ENCODE data around the gene MEAF6. TPM values are rescaled to one million over a fixed set of nuclear protein-coding genes. Genes with fewer than 3 reads are reported as not detected.

The MEAF6 gene
- total and polyA plus RNA-seq, 5 donors: 32.7 to 40.1 (median 39.0) TPM

DNA sequence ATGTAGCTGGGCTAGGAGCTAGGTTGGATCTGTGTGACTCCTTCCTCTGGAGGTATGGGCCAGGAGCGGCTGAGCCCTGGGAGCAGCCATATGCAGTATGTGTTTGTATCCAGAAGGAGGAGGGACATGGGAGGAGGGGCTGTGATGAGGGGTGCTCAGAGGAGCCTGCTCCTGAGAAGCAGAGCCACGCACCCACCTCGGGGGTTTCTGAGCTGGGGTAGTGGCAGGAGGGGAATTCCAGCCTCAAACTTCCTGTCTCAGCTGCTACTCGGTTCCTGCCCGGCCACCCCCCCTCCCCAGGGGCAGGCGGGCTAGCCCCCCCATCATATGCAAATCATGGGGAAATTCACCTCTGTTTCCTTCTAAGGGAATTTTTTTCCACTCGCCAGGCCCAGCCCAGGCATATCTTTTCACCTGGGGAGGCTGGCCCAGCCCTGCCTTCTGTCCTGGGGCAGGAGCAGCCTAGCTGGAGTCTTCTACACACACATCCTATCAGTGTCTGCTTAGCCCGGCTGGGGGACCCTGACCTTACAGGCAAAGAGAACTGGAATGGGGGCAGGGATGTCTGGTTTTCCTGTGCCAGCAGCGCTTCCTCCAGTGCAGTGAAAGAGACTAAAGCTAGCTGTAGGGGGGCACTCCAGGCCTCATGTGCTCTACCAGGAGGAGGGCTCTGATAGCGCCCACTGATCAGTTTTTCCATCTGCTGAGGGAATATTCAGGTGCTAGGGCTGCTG is 37.2 kb downstream of the MEAF6 start:
- intact Hi-C loops (cut with DNase I): no loop called here
- ATAC-seq (no peak), DNase-seq (peak in 1 of 3 donors; percentile 62)
- no peaks in the 10 kb centered on the region for H3K27me3 ChIP-seq (ENCODE audit: control insufficient read depth, insufficient read depth)
- H3K9me3 ChIP-seq (ENCODE audit: control insufficient read depth, low read length): no peaks in the 10 kb centered on the region
- 25% methylated on average over 10 of the region's 10 CpGs for whole genome bisulfite sequencing
- H3K4me1 ChIP-seq (ENCODE audit: control insufficient read depth, insufficient read depth, low read length): peaks cover 29% of the 10 kb centered on the region
- H3K27ac ChIP-seq (ENCODE audit: low read length): peak overlapping the region; percentile 49
- peak overlapping the region; percentile 90 for H3K4me3 ChIP-seq (ENCODE audit: low read length)

DNA sequence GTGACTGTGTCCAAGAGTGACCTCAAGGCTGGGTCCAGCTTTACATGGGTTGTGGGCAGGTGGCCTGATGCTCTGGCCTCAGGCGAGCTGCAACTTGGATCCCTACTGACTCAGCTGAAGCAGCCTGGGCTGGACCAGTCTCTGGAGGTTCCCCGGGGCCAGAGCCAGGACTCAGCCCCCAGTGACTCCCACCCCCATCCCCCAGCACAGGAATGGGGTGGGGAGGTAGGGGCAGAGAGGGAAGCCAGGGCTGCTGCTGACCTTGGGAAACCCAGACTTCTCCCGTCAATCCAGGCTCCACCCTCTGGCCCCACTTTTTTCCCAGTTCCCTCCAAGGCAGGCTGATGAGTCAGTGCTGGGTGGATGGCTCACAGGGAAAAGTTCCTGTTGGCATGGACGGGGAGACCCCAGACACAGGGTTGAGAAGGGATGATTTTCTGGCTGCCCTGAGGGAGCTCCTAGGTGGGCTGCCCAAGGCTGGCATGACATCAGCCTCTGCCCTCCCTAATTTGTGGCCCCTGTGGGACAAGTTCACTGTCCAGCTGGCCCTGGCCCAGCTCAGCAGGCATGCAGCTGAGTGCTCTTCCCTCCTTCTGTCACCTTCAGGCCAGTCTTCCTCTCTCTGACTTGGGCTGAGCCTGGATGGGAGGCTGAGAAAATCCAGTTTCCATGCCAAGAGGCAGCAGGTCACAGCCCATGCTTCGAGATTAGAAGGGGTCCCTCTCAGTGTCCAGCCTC is 37.9 kb downstream of the MEAF6 start:
- intact Hi-C loops (cut with DNase I): no loop called here
- Histone ChIP-seq H3K27me3 (ENCODE audit: control insufficient read depth, insufficient read depth) (no peaks in the 10 kb centered on the region), H3K4me1 (ENCODE audit: control insufficient read depth, insufficient read depth, low read length) (peaks cover 35% of the 10 kb centered on the region), H3K9me3 (ENCODE audit: control insufficient read depth, low read length) (no peaks in the 10 kb centered on the region), H3K27ac (ENCODE audit: low read length) (peak overlapping the region; percentile 49), H3K4me3 (ENCODE audit: low read length) (peak overlapping the region; percentile 90)
- ATAC-seq (peak; percentile 54 to 60), DNase-seq (peak; percentile 84 to 88 (median 85))
- 12% methylated on average over 5 of the region's 5 CpGs for WGBS

DNA sequence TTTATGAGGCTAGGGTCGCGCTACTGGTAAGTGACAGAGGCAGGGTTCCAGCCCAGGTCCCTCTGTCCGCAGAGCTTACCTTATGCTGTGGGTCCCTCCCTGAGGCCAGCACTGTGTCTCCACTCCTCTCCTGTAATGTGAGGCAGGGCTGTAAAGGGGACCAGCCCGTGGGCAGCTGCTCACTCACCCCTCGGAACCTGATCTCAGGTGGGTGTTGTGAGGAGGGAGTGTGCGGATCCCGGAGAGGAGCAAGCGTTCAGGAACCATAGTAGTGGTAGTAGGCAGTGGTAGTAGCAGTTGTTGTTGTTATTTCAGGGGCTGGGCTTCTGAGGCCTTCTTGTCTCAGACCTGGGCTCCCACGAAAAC is 38.5 kb downstream of the MEAF6 start:
- ATAC-seq (no peak), DNase-seq (no peak)

DNA sequence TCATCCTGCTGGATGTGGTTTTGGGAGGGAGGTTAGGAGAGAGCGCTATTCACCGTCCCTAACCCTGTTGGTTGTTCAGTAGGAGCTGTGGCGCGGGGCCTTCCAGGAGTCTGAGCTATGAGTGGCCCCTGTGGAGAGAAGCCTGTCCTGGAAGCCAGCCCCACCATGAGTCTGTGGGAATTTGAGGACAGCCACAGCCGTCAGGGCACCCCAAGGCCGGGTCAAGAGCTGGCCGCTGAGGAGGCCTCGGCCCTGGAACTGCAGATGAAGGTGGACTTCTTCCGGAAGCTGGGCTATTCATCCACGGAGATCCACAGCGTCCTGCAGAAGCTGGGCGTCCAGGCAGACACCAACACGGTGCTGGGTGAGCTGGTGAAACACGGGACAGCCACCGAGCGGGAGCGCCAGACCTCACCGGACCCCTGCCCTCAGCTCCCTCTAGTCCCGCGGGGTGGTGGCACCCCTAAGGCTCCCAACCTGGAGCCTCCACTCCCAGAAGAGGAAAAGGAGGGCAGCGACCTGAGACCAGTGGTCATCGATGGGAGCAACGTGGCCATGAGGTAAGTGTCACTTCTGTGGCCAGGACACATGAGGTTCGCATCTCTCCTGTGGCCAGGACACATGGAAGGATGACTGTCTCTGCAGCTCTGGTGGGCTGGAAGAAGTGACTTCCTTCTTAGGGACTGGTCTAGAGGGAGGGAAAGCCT is 39.0 kb downstream of the MEAF6 start:
- peak in 1 of 3 donors; percentile 56 for DNase-seq

More for the DNA sequence above, 38.5 kb downstream of the MEAF6 start:
- H3K9me3 ChIP-seq (ENCODE audit: control insufficient read depth, low read length): no peaks in the 10 kb centered on the region
- WGBS: 76% methylated on average over 9 of the region's 9 CpGs
- peak overlapping the region; percentile 90 for H3K4me3 ChIP-seq (ENCODE audit: low read length)
- intact Hi-C loops (cut with DNase I): no loop called here
- no peaks in the 10 kb centered on the region for H3K27me3 ChIP-seq (ENCODE audit: control insufficient read depth, insufficient read depth)
- peaks cover 39% of the 10 kb centered on the region for H3K4me1 ChIP-seq (ENCODE audit: control insufficient read depth, insufficient read depth, low read length)
- peak overlapping the region; percentile 49 for H3K27ac ChIP-seq (ENCODE audit: low read length)

DNA sequence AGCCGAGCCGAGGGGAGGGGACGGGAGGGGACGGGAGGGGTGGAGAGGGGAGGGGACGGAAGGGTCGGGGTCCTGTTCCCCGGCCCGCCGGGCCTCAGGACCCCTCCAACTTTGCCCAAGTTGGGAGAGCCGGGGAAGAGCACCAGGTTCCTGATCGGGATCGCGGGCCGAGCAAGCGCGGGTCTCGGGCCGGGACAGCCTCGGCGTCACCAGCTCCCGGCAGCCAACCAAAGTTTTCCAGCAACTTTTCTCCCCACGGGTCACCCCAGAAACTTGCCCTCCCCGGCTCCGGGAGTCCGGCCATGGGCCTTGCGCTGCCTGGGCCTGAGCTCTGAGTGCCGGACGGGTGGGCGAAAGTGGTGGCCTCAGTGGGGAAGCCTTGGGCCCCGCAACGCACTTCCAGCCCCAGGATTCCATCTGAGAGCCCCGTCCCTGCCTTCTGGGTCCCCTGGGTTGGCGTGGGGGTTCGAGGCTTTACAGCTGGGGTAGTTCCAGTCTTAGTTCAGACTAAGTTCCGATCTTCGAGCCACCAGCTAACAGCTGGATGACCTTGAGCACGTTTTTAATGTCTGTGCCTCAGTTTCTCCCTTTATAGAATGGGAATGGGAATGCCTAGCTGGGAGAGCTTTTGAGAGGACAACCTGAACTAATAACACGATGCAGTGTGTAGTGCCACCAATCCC is 39.7 kb downstream of the MEAF6 start:
- ATAC-seq: peak; percentile 0 to 4
- Histone ChIP-seq H3K27me3 (ENCODE audit: control insufficient read depth, insufficient read depth) (no peaks in the 10 kb centered on the region), H3K27ac (ENCODE audit: low read length) (peak overlapping the region; percentile 87), H3K4me3 (ENCODE audit: low read length) (peak overlapping the region; percentile 90), H3K4me1 (ENCODE audit: control insufficient read depth, insufficient read depth, low read length) (peaks cover 34% of the 10 kb centered on the region), H3K9me3 (ENCODE audit: control insufficient read depth, low read length) (no peaks in the 10 kb centered on the region)
- intact Hi-C loops (cut with DNase I): no loop called here
- 3% methylated on average over 38 of the region's 38 CpGs for WGBS
- DNase-seq: peak in 2 of 3 donors; percentile 82 to 83

More for the DNA sequence above, 39.0 kb downstream of the MEAF6 start:
- Histone ChIP-seq H3K4me1 (ENCODE audit: control insufficient read depth, insufficient read depth, low read length) (peaks cover 39% of the 10 kb centered on the region), H3K9me3 (ENCODE audit: control insufficient read depth, low read length) (no peaks in the 10 kb centered on the region), H3K27me3 (ENCODE audit: control insufficient read depth, insufficient read depth) (no peaks in the 10 kb centered on the region), H3K27ac (ENCODE audit: low read length) (peak overlapping the region; percentile 87), H3K4me3 (ENCODE audit: low read length) (peak overlapping the region; percentile 90)
- 86% methylated on average over 24 of the region's 24 CpGs for WGBS
- intact Hi-C loops (cut with DNase I): no loop called here
- no peak for ATAC-seq

DNA sequence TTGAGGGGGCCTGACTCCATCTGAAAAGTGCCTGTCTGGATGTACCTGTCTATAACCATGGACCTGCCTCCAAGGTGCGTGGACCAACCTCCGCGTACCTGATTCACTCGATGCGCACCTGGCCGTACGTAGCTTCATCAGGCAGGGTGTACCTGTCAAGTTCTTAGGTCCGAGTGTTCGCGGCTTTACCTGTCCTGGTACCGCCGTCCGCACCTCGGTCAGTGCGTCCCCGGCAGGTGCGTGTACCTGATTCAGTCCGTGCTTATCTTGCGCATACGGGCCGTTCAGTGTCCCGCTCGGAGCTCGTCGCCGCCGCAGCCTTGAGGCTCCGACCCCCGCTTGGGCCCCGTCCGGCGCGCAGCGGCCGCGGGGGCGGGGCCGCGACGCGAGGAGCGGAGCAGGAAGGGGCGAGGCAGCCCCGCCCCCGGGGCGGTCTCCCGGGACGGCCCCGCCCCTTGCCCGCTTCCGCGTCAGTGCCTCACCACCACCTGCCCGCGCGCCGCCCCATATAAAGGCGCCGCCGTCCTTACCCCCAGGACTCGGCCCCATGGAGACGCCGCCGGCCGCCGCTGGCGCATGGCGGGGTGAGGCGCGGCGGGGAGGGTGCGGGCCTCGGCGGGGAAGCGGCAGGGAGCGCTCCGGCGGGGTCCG is 40.4 kb downstream of the MEAF6 start, which contains the start of gene ZC3H12A:
TSS of gene ZC3H12A (plus strand) at position 535 of the 651 bp plus-strand sequence. CDS start 917 bp downstream, outside the sequence.
- intact Hi-C loops (cut with DNase I): no loop called here
- Histone ChIP-seq H3K27me3 (ENCODE audit: control insufficient read depth, insufficient read depth) (no peaks in the 10 kb centered on the region), H3K9me3 (ENCODE audit: control insufficient read depth, low read length) (no peaks in the 10 kb centered on the region), H3K27ac (ENCODE audit: low read length) (peak within 1 kb of the TSS; percentile 87), H3K4me3 (ENCODE audit: low read length) (peak within 1 kb of the TSS; percentile 90), H3K4me1 (ENCODE audit: control insufficient read depth, insufficient read depth, low read length) (peaks cover 33% of the 10 kb centered on the region)
- WGBS: 1% methylated on average over 78 of the region's 78 CpGs
- DNase-seq: peak; percentile 94 to 97 (median 96)
- peak; percentile 84 to 90 for ATAC-seq

DNA sequence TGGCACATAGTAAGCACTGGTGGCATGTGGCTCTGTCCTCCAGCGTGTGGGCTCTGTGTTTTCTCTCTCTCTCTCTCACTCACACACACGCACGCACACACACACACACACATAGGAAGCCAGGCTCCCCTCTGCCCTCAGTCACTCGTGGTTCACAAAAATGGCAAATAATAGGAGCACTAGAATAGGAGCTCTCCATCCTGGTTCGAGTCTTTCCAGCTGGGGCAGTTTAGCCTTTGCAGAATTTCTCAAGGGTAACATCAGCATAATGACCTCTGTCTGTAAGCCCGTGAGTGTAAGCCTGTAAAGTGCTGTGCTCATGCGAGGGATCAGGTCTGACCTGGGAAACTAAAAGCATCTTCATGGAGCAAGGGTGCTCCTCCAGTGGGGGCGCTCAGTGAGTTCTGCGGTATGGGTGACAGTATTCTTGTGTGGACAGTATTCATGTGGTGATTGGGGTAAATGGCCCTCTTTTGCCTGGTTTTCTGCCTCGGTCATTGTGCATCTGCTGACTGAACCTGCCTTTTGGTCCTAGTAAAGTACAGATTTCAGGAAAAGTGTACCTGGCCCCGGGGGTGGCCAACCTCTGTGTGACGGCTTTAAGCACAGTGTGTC is 41.0 kb downstream of the MEAF6 start:
- ATAC-seq: no peak
- WGBS: 19% methylated on average over 12 of the region's 12 CpGs
- Histone ChIP-seq H3K9me3 (ENCODE audit: control insufficient read depth, low read length) (no peaks in the 10 kb centered on the region), H3K27ac (ENCODE audit: low read length) (peak overlapping the region; percentile 82), H3K4me1 (ENCODE audit: control insufficient read depth, insufficient read depth, low read length) (peaks cover 33% of the 10 kb centered on the region), H3K27me3 (ENCODE audit: control insufficient read depth, insufficient read depth) (no peaks in the 10 kb centered on the region), H3K4me3 (ENCODE audit: low read length) (peak overlapping the region; percentile 90)
- intact Hi-C loops (cut with DNase I): no loop called here
- peak in 1 of 3 donors; percentile 18 for DNase-seq

DNA sequence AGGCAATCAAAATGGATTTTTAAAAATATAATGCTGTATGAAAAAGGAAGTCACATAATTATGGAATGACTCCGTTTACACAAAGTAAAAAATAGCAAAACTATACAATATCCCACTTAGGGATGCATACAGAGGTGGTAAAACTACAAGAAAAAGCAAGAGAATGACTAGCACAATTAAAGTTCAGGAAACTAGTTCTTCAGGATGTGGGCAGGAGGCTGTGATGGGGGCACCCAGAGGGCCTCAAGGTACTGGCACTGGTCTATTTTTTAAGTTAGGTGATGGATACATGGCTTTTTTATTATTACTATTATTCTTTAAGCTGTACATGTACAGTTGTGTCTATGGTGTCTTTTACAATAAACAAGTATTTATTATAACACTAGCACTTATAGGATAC is 41.6 kb downstream of the MEAF6 start:
- intact Hi-C loops (cut with DNase I): no loop called here
- Histone ChIP-seq H3K27ac (ENCODE audit: low read length) (no peak overlapping the region), H3K4me1 (ENCODE audit: control insufficient read depth, insufficient read depth, low read length) (peaks cover 30% of the 10 kb centered on the region), H3K4me3 (ENCODE audit: low read length) (no peak overlapping the region), H3K9me3 (ENCODE audit: control insufficient read depth, low read length) (no peaks in the 10 kb centered on the region), H3K27me3 (ENCODE audit: control insufficient read depth, insufficient read depth) (no peaks in the 10 kb centered on the region)
- WGBS: 78% methylated on average over 1 of the region's 1 CpG
- DNase-seq: no peak
- ATAC-seq: no peak

DNA sequence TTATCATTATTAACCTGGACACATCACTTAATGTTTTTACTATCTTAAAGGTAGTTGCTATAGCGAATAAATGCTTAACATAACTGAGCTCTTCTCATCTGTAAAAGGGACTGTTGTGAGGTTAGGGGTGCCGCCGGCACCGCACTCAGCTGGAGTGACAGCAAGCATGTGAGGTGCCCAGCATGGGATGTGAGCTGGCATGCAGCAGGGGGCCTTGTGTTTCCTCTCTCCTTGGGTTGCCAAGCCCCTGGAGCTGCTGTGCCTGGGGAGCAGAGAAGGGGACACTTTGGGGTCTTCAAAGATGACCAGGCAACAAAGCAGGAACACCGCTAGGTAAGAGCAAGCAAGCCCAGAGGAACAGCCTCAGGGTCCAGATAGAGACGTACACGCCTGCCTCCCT is 42.3 kb downstream of the MEAF6 start:
- H3K27ac ChIP-seq (ENCODE audit: low read length): peak overlapping the region; percentile 79
- peaks cover 27% of the 10 kb centered on the region for H3K4me1 ChIP-seq (ENCODE audit: control insufficient read depth, insufficient read depth, low read length)
- no peaks in the 10 kb centered on the region for H3K27me3 ChIP-seq (ENCODE audit: control insufficient read depth, insufficient read depth)
- H3K9me3 ChIP-seq (ENCODE audit: control insufficient read depth, low read length): no peaks in the 10 kb centered on the region
- WGBS: 79% methylated on average over 7 of the region's 7 CpGs
- H3K4me3 ChIP-seq (ENCODE audit: low read length): no peak overlapping the region
- intact Hi-C loops (cut with DNase I): no loop called here
- DNase-seq: peak in 1 of 3 donors; percentile 64
- ATAC-seq: no peak
